Adrenal gland (tissue), 12 donors: ENCODE measurements around the gene ZNF816. TPM values are rescaled to one million over a fixed set of nuclear protein-coding genes. Genes with fewer than 3 reads are reported as not detected.
"Not testable (repeated sequence)": the region's sequence is repeated elsewhere in the genome, so short reads cannot be mapped to it uniquely, and the experiment has no call there.

Source experiments
- DNase-seq, 7 donors: peaks; one replicate each; pipeline ENCODE4 v3.0.0-alpha.2; 2019 to 2020
- H3K27ac ChIP-seq, 5 donors: fragments of 200-600 bp; sonication (generic) in 4 of 5; 1 replicate in 3 of 5; 2 replicates in 2 of 5; pipeline versions ENCODE4 v1.5.1 to v1.8.0; 2016 to 2020; ENCODE audit warnings: mild to moderate bottlenecking in 1 of 5
- H3K27me3 ChIP-seq: fragments of 200-600 bp; 2 replicates; pipeline ENCODE4 v1.8.0; 2021
- H3K36me3 ChIP-seq, 2 donors: fragments of 200-600 bp; replicated peaks in 1 of 2; 1 replicate in 1 of 2; 2 replicates in 1 of 2; pipeline versions ENCODE4 v1.5.1 to v1.8.0; 2018 to 2022
- H3K4me1 ChIP-seq, 2 donors: fragments of 200-600 bp; replicated peaks in 1 of 2; 1 replicate in 1 of 2; 2 replicates in 1 of 2; pipeline versions ENCODE4 v1.5.1 to v1.8.0; 2018 to 2021
- H3K4me3 ChIP-seq, 4 donors: fragments of 200-600 bp; sonication (generic) in 3 of 4; one replicate each; pipeline ENCODE4 v1.5.1; 2016 to 2018
- H3K9me3 ChIP-seq, 3 donors: fragments of 200-600 bp; sonication (generic) in 1 of 3; replicated peaks in 1 of 3; 1 replicate in 2 of 3; 2 replicates in 1 of 3; pipeline versions ENCODE4 v1.5.1 to v1.8.0; 2016 to 2021
- CTCF ChIP-seq, 6 experiments: fragments of 450-650 bp in 4 of 6; fragments of 200-600 bp in 2 of 6; sonication (generic) in 1 of 6; IDR thresholded peaks; 1 replicate in 5 of 6; 2 replicates in 1 of 6; pipeline versions ENCODE4 v1.5.1 to v1.8.0; 2016 to 2021; ENCODE audit warnings: antibody characterized with exemption in 6 of 6, mild to moderate bottlenecking in 2 of 6, moderate library complexity in 1 of 6
- POLR2A ChIP-seq, 2 donors: fragments of 450-650 bp; IDR thresholded peaks; one replicate each; pipeline ENCODE4 v1.6.1; 2017; ENCODE audit warnings: antibody characterized with exemption in 2 of 2, mild to moderate bottlenecking in 2 of 2, moderate library complexity in 1 of 2
- WGBS, 4 donors: extraction: QIAGEN DNeasy Blood & Tissue Kit in 2 of 4; methylation state at CpG; one replicate each; pipeline versions ENCODE4 v1.1.5 to v1.1.7; 2013 to 2017; 5-methylcytosine and 5-hydroxymethylcytosine counted together
- intact Hi-C, 2 donors: fragments of 100-400 bp; cut with DNase I; formaldehyde crosslinking; loops; one replicate each; pipeline versions ENCODE4 v1.14.1 to v1.15.0; 2022 to 2023
- polyA plus RNA-seq, 3 donors: library from polyadenylated mRNA; stranded (reverse); fragments of 200-250 nt in 2 of 3; fragments of 350-450 nt in 1 of 3; fragmentation: Illumina TruSeq in 1 of 3; extraction: RNeasy Lipid Tissue Mini Kit (QIAGEN cat#74804) in 1 of 3; gene quantifications; one replicate each; pipeline ENCODE4 v1.2.3, GENCODE V29; 2013 to 2014
- total RNA-seq, 9 donors: library from RNA; depleted of rRNA in 4 of 9; stranded (reverse); fragments of >200 nt in 4 of 9; fragments of 120-200 nt in 1 of 9; fragmentation: NEBNext Ultra II Directional in 1 of 9; extraction: Animal tissue kit (Norgen Biotek cat#: 25700) in 1 of 9; gene quantifications; one replicate each; pipeline versions ENCODE4 v1.1.0 to v1.2.4, GENCODE V29; 2013 to 2023
- donor health status: healthy with polysubstance abuse.
- donor health status: Bipolar disorder and iron deficiency.
- donor health status: DM: yes; HTN: yes; CAD: no.
- donor health status: DM: no; HTN: no; CAD: no.
- donor health status: DM: no; HTN: no; CAD: no.
- donor health status: DM: yes; HTN: yes; CAD: no.

Gene ZNF816
- total and polyA plus RNA-seq, 12 donors = 2.3 to 29.3 (median 11.4) TPM

DNA sequence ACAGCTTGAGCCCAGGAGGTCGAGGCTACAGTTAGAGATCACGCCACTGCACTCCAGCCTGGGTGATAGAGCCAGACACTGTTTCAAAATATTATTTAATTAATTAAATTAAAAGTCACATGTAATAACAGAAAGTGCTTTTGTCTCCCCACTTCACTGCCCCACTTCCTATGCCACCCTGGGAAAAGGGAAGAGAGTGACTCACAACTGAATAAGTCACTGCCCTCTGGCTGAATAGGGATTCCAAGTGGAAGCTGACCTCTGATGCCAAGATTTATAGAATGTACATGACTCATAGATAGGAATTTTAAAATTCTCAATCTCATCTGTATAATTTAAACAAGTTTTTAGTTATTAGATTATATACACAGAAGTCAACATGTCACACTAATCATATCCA is 28.8 kb upstream of the ZNF816 start:
- TF ChIP-seq POLR2A (IDR thresholded peaks at IDR 0.05) (no peak), CTCF (IDR thresholded peaks at IDR 0.05) (no peak)
- intact Hi-C loops = no loop called here
- Histone ChIP-seq H3K36me3 (no peaks in the 10 kb centered on the region), H3K4me1 (peaks cover 9 to 11% of the 10 kb centered on the region in 2 donors), H3K27ac (no peak overlapping the region), H3K27me3 (no peaks in the 10 kb centered on the region), H3K9me3 (no peaks in the 10 kb centered on the region), H3K4me3 (no peak overlapping the region)
- peak in 6 of 7 donors; percentile 16 to 55 (median 32) for DNase-seq
- 81 to 89% (median 83%) methylated on average over 2 of the region's 2 CpGs for WGBS, 4 donors

DNA sequence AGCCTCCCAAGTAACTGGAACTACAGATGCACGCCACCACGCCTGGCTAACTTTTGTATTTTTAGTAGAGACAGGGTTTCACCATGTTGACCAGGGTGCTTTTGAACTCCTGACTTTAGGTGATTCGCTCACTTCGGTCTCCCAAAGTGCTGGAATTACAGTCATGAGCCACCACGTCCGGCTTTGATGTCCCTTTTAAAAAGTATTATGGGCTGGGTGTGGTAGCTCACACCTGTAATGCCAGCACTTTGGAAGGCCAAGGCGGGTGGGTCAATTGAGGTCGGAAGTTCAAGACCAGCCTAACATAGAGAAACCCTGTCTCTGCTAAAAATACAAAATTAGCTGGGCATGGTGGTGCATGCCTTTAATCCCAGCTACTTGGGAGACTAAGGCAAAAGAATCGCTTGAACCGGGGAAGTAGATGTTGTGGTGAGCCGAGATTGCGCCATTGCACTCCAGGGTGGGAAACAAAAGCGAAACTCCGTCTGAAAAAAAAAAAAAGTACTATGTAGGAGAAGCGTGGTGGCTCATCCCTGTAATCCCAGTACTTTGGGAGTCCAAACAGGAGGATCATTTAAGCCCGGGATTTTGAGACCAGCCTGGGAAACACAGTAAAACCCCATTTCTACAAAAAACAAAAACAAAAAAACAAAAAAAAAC is 28.2 kb upstream of the ZNF816 start:
- no peaks in the 10 kb centered on the region for H3K27me3 ChIP-seq
- no peaks in the 10 kb centered on the region for H3K36me3 ChIP-seq
- H3K27ac ChIP-seq = no peak overlapping the region
- no peaks in the 10 kb centered on the region for H3K9me3 ChIP-seq
- TF ChIP-seq POLR2A (IDR thresholded peaks at IDR 0.05) = no peak
- TF ChIP-seq CTCF (IDR thresholded peaks at IDR 0.05) = no peak
- no peak overlapping the region for H3K4me3 ChIP-seq
- intact Hi-C loops = no loop called here
- no peak for DNase-seq
- WGBS, 4 donors = 88 to 93% (median 91%) methylated on average over 16 of the region's 16 CpGs
- peaks cover 9 to 11% of the 10 kb centered on the region in 2 donors for H3K4me1 ChIP-seq

- Histone ChIP-seq H3K4me1 (peaks cover 8 to 9% of the 10 kb centered on the region in 2 donors), H3K4me3 (no peak overlapping the region), H3K36me3 (no peaks in the 10 kb centered on the region), H3K27me3 (no peaks in the 10 kb centered on the region), H3K9me3 (no peaks in the 10 kb centered on the region), H3K27ac (no peak overlapping the region)
- 89 to 92% (median 91%) methylated on average over 5 of the region's 5 CpGs for WGBS, 4 donors
- no peak for TF ChIP-seq CTCF (IDR thresholded peaks at IDR 0.05)
- no peak for TF ChIP-seq POLR2A (IDR thresholded peaks at IDR 0.05)
- intact Hi-C loops = no loop called here
- DNase-seq = no peak
Measured at GRCh38 chr19:52988506-52988905, 25.8 kb upstream of the ZNF816 start.

- Histone ChIP-seq H3K27me3 (no peaks in the 10 kb centered on the region), H3K27ac (no peak overlapping the region), H3K4me1 (peaks cover 0 to under 1% of the 10 kb centered on the region in 2 donors), H3K9me3 (no peaks in the 10 kb centered on the region), H3K36me3 (no peaks in the 10 kb centered on the region), H3K4me3 (no peak overlapping the region)
- 85 to 90% (median 90%) methylated on average over 4 of the region's 4 CpGs for WGBS, 4 donors
- TF ChIP-seq POLR2A (IDR thresholded peaks at IDR 0.05) = no peak
- no peak for TF ChIP-seq CTCF (IDR thresholded peaks at IDR 0.05)
- DNase-seq = no peak
- intact Hi-C loops = no loop called here
Measured at GRCh38 chr19:52987221-52987620, 24.5 kb upstream of the ZNF816 start.

GRCh38 chr19:52983167-52983566 is 20.5 kb upstream of the ZNF816 start:
- H3K36me3 ChIP-seq, H3K9me3 ChIP-seq, H3K27ac ChIP-seq, H3K4me3 ChIP-seq, intact Hi-C loops, DNase-seq, H3K4me1 ChIP-seq, H3K27me3 ChIP-seq: not testable (repeated sequence)
- 80 to 90% (median 84%) methylated on average over 3 of the region's 3 CpGs for WGBS, 4 donors
